Neuronal stem cell (in vitro differentiated cells): ENCODE results near the gene GRPEL1.

ENCODE experiments used
- DNase-seq: peaks from one replicate; pipeline ENCODE4 v3.0.0-alpha.2; 2013; ENCODE audit warnings: low spot score
- H2AFZ ChIP-seq: one replicate; pipeline ENCODE4 v1.6.1; 2013; ENCODE audit warnings: mild to moderate bottlenecking, low read length, inconsistent platforms
- H2AK5ac ChIP-seq: 2 replicates; pipeline ENCODE4 v1.6.1; 2013; ENCODE audit warnings: low read depth, mild to moderate bottlenecking, inconsistent platforms, low read length, moderate library complexity, mixed read lengths
- H2BK120ac ChIP-seq: 2 replicates; pipeline ENCODE4 v1.6.1; 2013; ENCODE audit warnings: low read depth, mild to moderate bottlenecking, inconsistent platforms, low read length, moderate library complexity, mixed read lengths
- H2BK12ac ChIP-seq: one replicate; pipeline ENCODE4 v1.6.1; 2013; ENCODE audit warnings: low read length, inconsistent platforms
- H2BK15ac ChIP-seq: 2 replicates; pipeline ENCODE4 v1.6.1; 2013; ENCODE audit warnings: mild to moderate bottlenecking, low read length, inconsistent platforms, mixed read lengths
- H2BK5ac ChIP-seq: one replicate; pipeline ENCODE4 v1.6.1; 2013; ENCODE audit warnings: inconsistent platforms, mild to moderate bottlenecking, low read length, moderate library complexity
- H3K14ac ChIP-seq: one replicate; pipeline ENCODE4 v1.6.1; 2013; ENCODE audit warnings: low read length, inconsistent platforms
- H3K18ac ChIP-seq: 2 replicates; pipeline ENCODE4 v1.6.1; 2013; ENCODE audit warnings: low read length, inconsistent platforms
- H3K23ac ChIP-seq: 2 replicates; pipeline ENCODE4 v1.6.1; 2013; ENCODE audit warnings: low read depth, mild to moderate bottlenecking, mixed read lengths, low read length, inconsistent platforms; ENCODE audit not compliant: poor library complexity
- H3K27ac ChIP-seq: replicated peaks from 3 replicates; pipeline ENCODE4 v1.5.1; 2013; ENCODE audit warnings: low read length, inconsistent platforms
- H3K27me3 ChIP-seq, 3 experiments: 2 replicates each; pipeline ENCODE4 v1.6.1; 2013; ENCODE audit warnings: low read length in 3 of 3, mild to moderate bottlenecking in 2 of 3, inconsistent platforms in 1 of 3, low read depth in 1 of 3, mixed read lengths in 1 of 3, moderate library complexity in 1 of 3; ENCODE audit not compliant: control insufficient read depth in 3 of 3, insufficient read depth in 3 of 3
- H3K36me3 ChIP-seq, 2 donors: replicated peaks in 1 of 2; 2 replicates each; pipeline ENCODE4 v1.6.1; 2013; ENCODE audit warnings: low read length in 2 of 2; ENCODE audit not compliant: control insufficient read depth in 2 of 2, insufficient read depth in 2 of 2
- H3K4ac ChIP-seq: 2 replicates; pipeline ENCODE4 v1.6.1; 2013; ENCODE audit warnings: inconsistent platforms, mild to moderate bottlenecking, low read length, moderate library complexity
- H3K4me1 ChIP-seq, 2 donors: 1 replicate in 1 of 2; 2 replicates in 1 of 2; pipeline ENCODE4 v1.6.1; 2013; ENCODE audit warnings: low read length in 2 of 2, low read depth in 1 of 2; ENCODE audit not compliant: control insufficient read depth in 2 of 2, insufficient read depth in 1 of 2
- H3K4me2 ChIP-seq: one replicate; pipeline ENCODE4 v1.6.1; 2013; ENCODE audit warnings: mild to moderate bottlenecking, low read length, inconsistent platforms; ENCODE audit not compliant: insufficient read depth, poor library complexity, severe bottlenecking
- H3K4me3 ChIP-seq, 2 donors: 2 replicates each; pipeline ENCODE4 v1.5.1; 2013; ENCODE audit warnings: low read length in 2 of 2, mild to moderate bottlenecking in 2 of 2, inconsistent platforms in 1 of 2, moderate library complexity in 1 of 2
- H3K79me1 ChIP-seq: one replicate; pipeline ENCODE4 v1.6.1; 2013; ENCODE audit warnings: low read depth, mild to moderate bottlenecking, inconsistent platforms, low read length, moderate library complexity
- H3K9ac ChIP-seq: one replicate; pipeline ENCODE4 v1.6.1; 2013; ENCODE audit warnings: mild to moderate bottlenecking, low read depth, low read length, inconsistent platforms; ENCODE audit not compliant: poor library complexity
- H3K9me3 ChIP-seq, 2 donors: replicated peaks in 1 of 2; 2 replicates each; pipeline versions ENCODE3 to v1.6.1; 2013; ENCODE audit warnings: low read length in 2 of 2, mild to moderate bottlenecking in 2 of 2, inconsistent platforms in 1 of 2, low read depth in 1 of 2, mixed read lengths in 1 of 2, moderate library complexity in 1 of 2; ENCODE audit not compliant: control insufficient read depth in 2 of 2, insufficient read depth in 1 of 2
- H4K8ac ChIP-seq: one replicate; pipeline ENCODE4 v1.6.1; 2013; ENCODE audit warnings: low read depth, mild to moderate bottlenecking, inconsistent platforms, low read length, moderate library complexity
- H4K91ac ChIP-seq: one replicate; pipeline ENCODE4 v1.6.1; 2013; ENCODE audit warnings: low read length, low read depth, mild to moderate bottlenecking, inconsistent platforms; ENCODE audit not compliant: poor library complexity
- WGBS, 2 donors: extraction: QIAGEN DNeasy Blood & Tissue Kit; methylation state at CpG; one replicate each; pipeline ENCODE4 v1.1.7; 2013; ENCODE audit warnings: missing lambda C conversion rate in 2 of 2, mixed read lengths in 1 of 2; ENCODE audit not compliant: insufficient read length in 2 of 2, insufficient replicate concordance in 1 of 2; ENCODE audit errors: extremely low coverage in 2 of 2; 5-methylcytosine and 5-hydroxymethylcytosine counted together

GRPEL1 gene

DNA sequence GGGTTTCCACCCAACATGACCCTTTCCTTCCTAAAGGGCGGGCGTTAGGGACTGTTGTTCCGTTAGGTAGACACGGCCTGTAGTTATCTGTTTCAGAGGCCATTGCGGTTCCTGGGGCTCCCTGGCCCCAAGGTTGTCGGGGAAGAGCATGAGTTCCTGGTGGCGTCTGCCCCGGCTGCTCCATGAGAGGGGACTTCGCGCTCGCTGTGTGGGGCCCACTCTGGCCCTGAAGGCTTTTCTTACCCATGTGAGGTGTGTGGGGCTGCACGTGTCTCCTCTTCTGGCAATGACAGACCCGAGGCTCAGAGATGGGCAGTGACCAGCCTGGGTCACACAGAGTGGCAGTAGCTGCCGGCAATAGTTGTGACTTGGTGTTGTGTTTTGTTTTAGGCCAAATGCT lies 15.6 kb downstream of the GRPEL1 start:
- H2AK5ac ChIP-seq, result no peak overlapping the region
- no peaks in the 10 kb centered on the region for H3K27me3 ChIP-seq
- H2BK5ac ChIP-seq, result no peak overlapping the region
- H2BK120ac ChIP-seq, result no peak overlapping the region
- H2AFZ ChIP-seq, result no peak overlapping the region
- H3K36me3 ChIP-seq, result peaks cover 15 to 54% of the 10 kb centered on the region in 2 donors
- H3K79me1 ChIP-seq, result peaks cover 17% of the 10 kb centered on the region
- H3K4me3 ChIP-seq, result peak overlapping the region in 1 of 2 donors; percentile 45
- no peak overlapping the region for H3K18ac ChIP-seq
- no peak overlapping the region for H3K23ac ChIP-seq
- H3K27ac ChIP-seq, result no peak overlapping the region
- no peak overlapping the region for H4K8ac ChIP-seq
- no peak overlapping the region for H3K14ac ChIP-seq
- DNase-seq, result no peak
- H3K9me3 ChIP-seq, result peaks cover 0 to 4% of the 10 kb centered on the region in 2 donors
- no peak overlapping the region for H3K4me2 ChIP-seq
- WGBS, 2 donors, result no CpG with 5 or more reads among the region's 14 CpGs
- no peaks in the 10 kb centered on the region for H3K4me1 ChIP-seq
- H2BK15ac ChIP-seq, result no peak overlapping the region
- no peak overlapping the region for H2BK12ac ChIP-seq
- H3K9ac ChIP-seq, result no peak overlapping the region
- H3K4ac ChIP-seq, result no peak overlapping the region
- no peak overlapping the region for H4K91ac ChIP-seq

- H3K23ac ChIP-seq, result peak overlapping the region; percentile 22
- H3K18ac ChIP-seq, result no peak overlapping the region
- H2BK5ac ChIP-seq, result no peak overlapping the region
- H3K14ac ChIP-seq, result no peak overlapping the region
- H2AFZ ChIP-seq, result no peak overlapping the region
- no peak overlapping the region for H3K4ac ChIP-seq
- no peaks in the 10 kb centered on the region for H3K27me3 ChIP-seq
- DNase-seq, result no peak
- no peak overlapping the region for H2BK120ac ChIP-seq
- H3K9me3 ChIP-seq, result peaks cover 0 to 4% of the 10 kb centered on the region in 2 donors
- no peak overlapping the region for H4K91ac ChIP-seq
- no peak overlapping the region for H3K27ac ChIP-seq
- peak overlapping the region in 1 of 2 donors; percentile 45 for H3K4me3 ChIP-seq
- H2BK12ac ChIP-seq, result no peak overlapping the region
- no peak overlapping the region for H2AK5ac ChIP-seq
- WGBS, 2 donors, result no CpG with 5 or more reads among the region's 14 CpGs
- peaks cover 15 to 49% of the 10 kb centered on the region in 2 donors for H3K36me3 ChIP-seq
- no peak overlapping the region for H2BK15ac ChIP-seq
- H3K79me1 ChIP-seq, result peaks cover 17% of the 10 kb centered on the region
- H3K4me2 ChIP-seq, result no peak overlapping the region
- no peak overlapping the region for H3K9ac ChIP-seq
- no peak overlapping the region for H4K8ac ChIP-seq
- H3K4me1 ChIP-seq, result no peaks in the 10 kb centered on the region
Observed at GRCh38 chr4:7051905-7052304, 16.0 kb downstream of the GRPEL1 start.

GRCh38 chr4:7051144-7051495 lies 16.7 kb downstream of the GRPEL1 start:
- no peak overlapping the region for H2AK5ac ChIP-seq
- H3K9ac ChIP-seq, result no peak overlapping the region
- no peak overlapping the region for H2BK5ac ChIP-seq
- no peak overlapping the region for H3K4ac ChIP-seq
- no peak overlapping the region for H3K27ac ChIP-seq
- no peak for DNase-seq
- no CpG with 5 or more reads among the region's 12 CpGs for WGBS, 2 donors
- peaks cover 21% of the 10 kb centered on the region for H3K79me1 ChIP-seq
- no peak overlapping the region for H3K4me2 ChIP-seq
- H4K8ac ChIP-seq, result no peak overlapping the region
- H2BK120ac ChIP-seq, result no peak overlapping the region
- no peak overlapping the region for H3K4me3 ChIP-seq
- peaks cover 0 to 4% of the 10 kb centered on the region in 2 donors for H3K9me3 ChIP-seq
- H3K18ac ChIP-seq, result no peak overlapping the region
- H3K27me3 ChIP-seq, result no peaks in the 10 kb centered on the region
- H2AFZ ChIP-seq, result no peak overlapping the region
- H2BK15ac ChIP-seq, result no peak overlapping the region
- no peak overlapping the region for H3K23ac ChIP-seq
- no peak overlapping the region for H4K91ac ChIP-seq
- peaks cover 0 to 2% of the 10 kb centered on the region in 2 donors for H3K4me1 ChIP-seq
- no peak overlapping the region for H2BK12ac ChIP-seq
- peaks cover 13 to 42% of the 10 kb centered on the region in 2 donors for H3K36me3 ChIP-seq
- H3K14ac ChIP-seq, result peak overlapping the region; percentile 66

DNA sequence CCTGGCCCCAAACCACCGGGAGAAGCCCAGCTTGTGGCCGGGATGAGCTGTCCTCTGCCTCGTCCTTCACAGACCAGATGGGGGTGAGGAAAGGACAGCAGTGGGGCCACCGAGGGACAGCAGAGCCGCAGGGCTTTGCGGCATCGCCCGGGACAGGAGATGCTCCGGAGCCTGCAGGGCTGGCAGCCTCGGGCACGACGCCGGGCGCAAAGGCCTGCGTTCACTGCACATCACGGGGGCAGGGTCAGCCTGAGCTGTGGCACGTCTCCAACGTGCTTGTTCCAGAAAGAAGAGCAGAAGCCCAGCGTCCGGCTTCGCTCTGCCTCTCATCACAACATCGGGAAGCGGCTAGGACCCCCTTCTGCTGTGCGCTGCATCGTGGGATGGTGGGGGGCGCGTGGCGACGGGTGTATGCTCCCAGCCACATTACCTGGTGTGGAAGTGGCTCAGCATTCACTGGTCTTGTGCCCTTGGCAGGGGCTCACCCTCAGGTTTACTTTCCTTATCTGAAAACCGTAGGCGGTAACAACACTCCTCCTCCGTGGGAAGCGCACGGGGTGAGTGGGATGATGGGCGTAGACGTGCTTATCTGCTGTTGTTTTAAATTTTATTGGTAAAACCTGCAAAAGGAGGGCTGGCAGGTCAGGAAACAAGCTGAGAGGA lies 17.3 kb downstream of the GRPEL1 start:
- no peak overlapping the region for H3K4ac ChIP-seq
- H3K4me1 ChIP-seq, result peaks cover 0 to 2% of the 10 kb centered on the region in 2 donors
- no peak overlapping the region for H2BK12ac ChIP-seq
- peaks cover 25% of the 10 kb centered on the region for H3K79me1 ChIP-seq
- no CpG with 5 or more reads among the region's 36 CpGs for WGBS, 2 donors
- H2BK5ac ChIP-seq, result no peak overlapping the region
- no peaks in the 10 kb centered on the region for H3K27me3 ChIP-seq
- H3K36me3 ChIP-seq, result peaks cover 8 to 38% of the 10 kb centered on the region in 2 donors
- no peak overlapping the region for H4K8ac ChIP-seq
- no peak overlapping the region for H2AFZ ChIP-seq
- H3K18ac ChIP-seq, result no peak overlapping the region
- no peak overlapping the region for H3K14ac ChIP-seq
- H3K4me2 ChIP-seq, result no peak overlapping the region
- H3K9me3 ChIP-seq, result peaks cover 0 to 4% of the 10 kb centered on the region in 2 donors
- H2BK15ac ChIP-seq, result no peak overlapping the region
- H2AK5ac ChIP-seq, result peak overlapping the region; percentile 33
- H2BK120ac ChIP-seq, result no peak overlapping the region
- H3K27ac ChIP-seq, result no peak overlapping the region
- H3K23ac ChIP-seq, result no peak overlapping the region
- H4K91ac ChIP-seq, result no peak overlapping the region
- no peak for DNase-seq
- H3K9ac ChIP-seq, result no peak overlapping the region
- no peak overlapping the region for H3K4me3 ChIP-seq
